HG02588 (cell line): ENCODE measurements around the gene RAD54L.

Experiments
- ATAC-seq: cut with Tn5 transposase; IDR thresholded peaks from one replicate; pipeline ENCODE4 v1.9.1; 2021; ENCODE audit warnings: mild to moderate bottlenecking, moderate library complexity; ENCODE audit not compliant: unreplicated experiment

RAD54L gene

DNA sequence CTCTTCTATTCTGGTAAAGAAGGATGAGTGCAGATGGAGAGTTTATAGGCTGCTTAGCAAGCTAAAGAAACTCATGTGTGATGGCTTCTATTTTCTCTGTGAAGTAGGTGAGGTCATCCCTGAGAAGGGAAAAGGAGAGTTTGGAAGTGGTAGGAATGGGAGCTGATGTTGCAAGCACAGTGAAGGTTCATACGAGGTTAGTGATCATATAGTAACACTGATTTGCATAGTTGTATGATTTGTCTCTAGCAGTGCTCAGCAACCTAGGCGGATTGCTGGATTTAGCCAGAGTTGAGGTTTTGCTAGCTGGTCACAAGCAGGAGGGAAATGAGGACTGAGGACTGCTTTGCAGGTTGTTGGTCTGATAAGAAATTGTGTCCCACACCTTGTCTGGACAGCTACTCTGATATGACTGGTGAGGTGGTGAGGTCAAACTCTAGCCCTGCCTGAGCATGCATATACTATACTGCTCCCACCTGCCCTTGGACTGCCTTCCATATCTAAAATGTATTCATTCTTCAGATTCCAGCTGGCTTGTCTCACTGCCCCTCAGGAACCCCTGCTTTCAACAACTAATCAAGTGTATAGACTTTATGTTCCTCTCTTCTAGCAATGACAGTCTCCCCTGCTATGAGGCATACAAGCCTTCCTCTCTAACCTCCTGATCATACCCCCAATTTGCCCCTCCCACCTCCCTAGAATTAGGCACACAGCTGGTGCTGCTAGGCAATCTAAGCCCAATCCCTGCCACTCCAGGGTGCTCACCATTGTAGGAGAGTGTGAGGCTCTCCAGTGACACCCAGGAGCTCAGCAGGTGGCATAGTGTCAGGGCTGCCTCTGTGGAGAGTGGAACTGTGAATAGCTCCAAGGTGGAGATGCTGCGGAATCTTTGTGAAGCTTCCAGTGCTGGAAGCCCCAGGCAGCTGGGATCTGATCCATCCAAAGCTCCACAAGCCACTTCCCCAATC, 37.3 kb downstream of the RAD54L start:
- ATAC-seq: no peak

DNA sequence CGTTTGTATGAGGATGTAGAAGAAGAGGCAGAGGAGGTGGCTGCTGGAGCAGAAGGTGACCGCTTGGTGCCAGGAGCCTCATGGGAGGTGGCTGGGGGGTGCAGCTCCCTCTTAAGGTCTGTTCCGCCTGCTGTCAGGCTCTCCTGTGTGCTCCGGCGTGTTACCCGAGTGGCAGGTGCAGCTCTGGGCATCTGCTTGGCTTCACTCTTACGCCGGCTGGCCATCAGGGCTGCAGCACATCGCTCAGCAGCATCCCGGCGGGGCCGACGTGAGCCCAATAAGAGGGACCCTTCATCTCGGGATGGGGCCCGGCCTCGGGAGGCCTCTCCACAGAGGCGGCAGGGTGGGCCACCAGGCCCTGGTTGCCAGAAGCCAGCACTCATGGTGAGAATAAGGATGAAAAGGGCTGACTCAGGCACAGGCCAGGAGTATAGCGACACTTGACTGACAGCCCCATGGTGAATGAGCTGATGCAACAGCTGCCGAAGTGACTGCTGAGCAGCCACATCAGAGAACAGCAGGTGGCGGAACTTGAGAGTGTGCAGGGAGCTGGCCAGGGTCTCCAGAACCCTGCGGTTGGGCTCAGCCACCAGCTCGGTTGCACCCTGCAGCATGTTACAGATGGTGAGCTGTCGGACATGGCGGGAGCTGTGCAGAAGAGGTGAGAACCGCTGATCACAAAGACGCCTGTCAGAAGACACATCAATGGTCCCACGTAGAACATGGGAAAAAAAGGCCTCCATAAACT, 38.3 kb downstream of the RAD54L start:
- ATAC-seq: no peak

DNA sequence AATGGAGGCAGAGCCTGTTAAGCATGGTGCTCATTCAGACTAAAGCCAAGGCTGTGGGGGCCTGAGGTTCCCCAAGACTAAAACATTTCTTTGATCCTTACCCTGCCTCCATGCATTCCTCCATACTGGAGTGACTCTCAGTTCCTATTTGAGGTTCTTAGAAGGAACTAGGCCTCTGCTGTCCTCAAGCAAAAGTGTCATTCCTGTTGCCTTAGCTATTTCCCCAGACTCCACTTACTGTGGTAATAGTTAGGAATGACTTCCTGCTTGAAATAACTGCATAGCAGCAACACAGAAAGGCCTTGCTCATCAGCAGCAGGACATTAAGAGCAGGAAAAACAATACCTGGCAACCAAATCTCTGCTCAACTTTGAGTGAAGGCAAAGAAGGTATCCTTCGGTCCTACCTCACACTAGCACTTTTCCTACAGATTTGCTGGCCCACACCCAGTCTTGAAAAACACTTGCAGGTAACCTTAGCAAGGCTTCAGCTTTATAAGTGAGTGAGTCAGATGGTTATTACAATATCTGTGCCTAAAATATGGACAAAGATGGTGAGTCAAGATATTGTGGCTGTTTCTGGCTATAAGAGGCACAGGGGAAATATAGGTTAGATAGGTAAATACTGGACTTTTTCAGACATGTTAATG, 41.0 kb downstream of the RAD54L start:
- ATAC-seq: no peak

DNA sequence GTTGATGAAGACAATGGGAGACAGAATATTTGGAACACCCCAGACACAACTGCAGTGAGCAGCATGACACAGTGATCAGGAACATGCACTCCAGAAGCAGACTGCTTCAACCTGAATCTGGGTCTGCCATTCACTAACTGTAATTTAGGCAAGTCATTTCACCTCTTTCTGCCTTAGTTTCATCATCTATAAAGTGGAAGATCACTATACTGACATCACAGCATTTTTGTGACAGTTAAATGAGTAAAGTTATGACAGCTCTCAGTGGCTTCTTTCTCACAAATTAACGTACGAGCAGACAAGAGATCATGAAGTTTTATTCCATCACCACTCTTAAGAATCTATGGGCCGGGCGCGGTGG, 41.6 kb downstream of the RAD54L start:
- ATAC-seq: no peak

DNA sequence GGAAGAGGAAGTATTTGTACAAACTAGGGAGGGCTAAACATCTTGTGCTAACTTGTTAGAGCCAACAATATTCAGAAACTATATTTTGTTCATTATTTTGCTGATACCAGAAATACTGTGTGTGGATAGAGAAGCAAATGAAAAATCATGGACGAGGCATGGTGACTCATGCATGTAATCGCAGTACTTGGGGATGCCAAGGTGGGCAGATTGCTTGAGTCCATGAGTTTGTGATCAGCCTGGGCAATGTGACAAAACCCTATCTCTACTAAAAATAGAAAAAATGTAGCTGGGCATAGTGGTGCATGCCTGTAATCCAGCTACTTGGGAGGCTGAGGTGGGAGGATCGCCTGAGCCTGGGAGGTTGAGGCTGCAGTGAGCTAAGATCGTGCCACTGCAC, 42.4 kb downstream of the RAD54L start:
- no peak for ATAC-seq

DNA sequence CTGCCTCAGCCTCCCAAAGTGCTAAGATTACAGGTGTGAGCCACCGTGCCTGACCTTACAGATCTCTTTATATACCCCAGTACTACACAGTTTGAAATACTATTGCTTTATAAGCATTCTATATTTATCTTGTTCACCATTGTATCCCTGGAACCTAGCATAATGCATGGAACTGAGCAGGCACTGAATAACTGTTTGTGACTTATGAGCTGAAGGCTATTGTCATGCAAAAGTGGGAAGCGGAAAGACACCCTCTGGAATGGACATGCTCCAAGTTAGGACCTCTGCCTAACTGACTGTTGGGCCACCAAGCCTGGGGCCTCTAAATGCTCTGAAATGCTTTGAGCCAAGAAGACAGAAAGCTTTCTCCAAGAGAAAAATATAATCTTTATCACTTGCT, 47.7 kb downstream of the RAD54L start:
- no peak for ATAC-seq

DNA sequence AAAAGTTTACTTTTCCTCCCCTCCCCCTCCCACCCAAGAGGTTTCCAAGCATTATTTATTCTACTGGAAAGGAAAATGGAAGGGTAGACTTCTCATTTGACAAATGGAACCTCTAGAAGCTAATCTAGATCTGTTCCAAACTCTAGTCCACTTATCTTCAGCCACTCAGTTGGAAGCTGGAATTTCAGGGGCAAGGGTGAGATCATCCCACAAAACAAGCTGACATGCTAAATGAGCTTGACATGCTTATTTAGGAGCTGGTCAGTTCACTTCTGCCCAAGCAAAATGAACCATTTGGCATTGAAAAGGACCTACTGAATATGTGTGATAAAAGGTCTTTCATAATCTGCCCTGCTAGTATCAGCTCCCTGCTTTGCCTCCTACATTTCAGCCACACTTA, 50.8 kb downstream of the RAD54L start:
- ATAC-seq: no peak

DNA sequence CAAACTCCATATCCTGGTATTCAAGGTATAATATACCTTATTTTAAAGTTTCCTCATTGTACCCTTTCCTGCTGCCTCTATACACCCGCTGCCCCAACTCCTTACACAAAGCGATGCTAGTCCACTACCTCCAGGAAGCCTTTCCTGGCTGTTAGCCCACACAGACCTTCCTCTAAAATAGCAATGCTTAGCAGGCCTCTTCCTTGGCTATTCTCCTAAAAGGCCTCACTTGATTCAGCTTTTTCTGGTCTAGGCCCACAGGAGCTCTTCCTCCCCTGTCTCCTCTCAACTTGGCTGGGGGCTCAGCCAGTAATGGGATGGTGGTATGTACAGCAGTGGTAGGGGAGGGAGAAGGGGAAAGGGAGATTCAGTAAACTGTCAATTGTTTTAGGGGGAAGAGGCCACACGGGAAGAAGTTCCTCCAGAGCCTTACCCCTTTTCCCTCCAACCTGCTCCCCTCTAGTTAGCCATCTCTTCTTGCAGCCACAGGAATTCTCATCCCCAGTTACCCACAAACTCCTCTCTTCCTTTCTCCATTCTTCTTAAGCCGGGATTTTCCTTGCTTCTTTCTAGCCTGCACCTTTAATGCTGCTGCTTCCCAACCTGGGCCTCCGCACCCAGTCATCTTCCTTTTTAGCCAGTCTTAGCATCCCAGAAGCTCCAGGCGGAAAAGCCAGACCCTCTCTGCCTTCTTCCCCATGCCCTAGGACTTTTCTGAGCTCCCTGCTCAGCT, 53.3 kb downstream of the RAD54L start:
- no peak for ATAC-seq

DNA sequence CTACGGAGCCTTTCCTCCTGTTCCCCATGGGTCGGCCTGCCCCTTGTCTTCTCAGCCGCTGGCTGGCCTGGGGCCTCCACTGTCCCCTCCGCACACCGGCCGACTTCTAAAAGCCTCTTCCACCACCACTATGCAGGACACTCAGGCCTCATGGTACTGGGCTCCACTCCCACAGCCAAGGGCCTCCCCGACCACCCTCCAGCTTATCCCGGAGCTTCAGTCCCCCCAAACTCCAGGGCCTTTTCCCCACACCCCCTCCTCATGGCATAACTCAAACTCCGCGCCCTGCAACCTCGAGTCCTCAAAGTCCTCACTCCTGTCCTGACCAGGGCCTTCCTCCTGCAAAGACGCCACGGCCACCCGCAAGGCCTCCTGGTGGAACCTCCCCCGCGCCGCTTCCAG, 53.8 kb downstream of the RAD54L start:
- no peak for ATAC-seq

DNA sequence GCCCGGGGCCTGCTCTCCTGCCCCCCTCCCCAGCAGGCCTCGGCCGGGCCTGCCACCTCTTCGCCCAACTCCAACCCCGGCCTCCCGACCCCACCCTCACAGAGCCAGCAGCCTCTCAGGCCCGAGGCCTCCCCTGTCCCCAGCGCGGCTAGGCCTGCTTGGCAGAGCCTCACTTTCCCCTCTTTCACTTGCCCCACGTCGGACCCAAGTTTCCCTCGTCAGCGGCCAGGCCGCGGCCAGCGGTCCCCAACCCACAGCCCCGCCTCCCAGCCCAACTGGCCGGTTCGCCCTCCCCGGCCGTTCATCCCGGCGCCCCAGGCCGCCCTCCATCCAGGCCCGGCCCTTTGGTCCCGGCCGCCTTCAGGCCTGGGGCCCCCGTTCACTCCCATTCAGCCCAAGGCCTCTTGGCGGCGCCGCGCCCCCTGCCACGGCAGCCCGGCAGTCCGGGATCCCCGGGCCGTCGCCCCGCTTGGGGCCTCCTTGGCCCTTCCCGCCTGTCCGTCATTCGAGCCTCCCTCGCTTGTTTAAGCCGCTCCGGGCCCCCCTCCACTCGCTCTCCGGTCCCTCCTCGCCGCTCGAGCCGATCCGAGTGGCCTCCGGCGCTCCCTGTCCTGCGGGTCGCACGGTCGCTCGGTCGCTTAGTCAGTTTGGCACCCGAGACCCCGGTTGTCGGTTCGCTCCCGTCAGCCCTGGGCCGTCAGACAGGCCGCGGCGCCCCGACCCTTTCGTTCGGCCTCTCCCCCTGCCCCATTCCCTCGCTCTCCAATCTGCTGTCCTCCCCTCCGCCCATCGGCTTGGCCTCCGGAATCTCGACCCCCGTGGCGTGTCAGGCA, 54.5 kb downstream of the RAD54L start:
- ATAC-seq: peak; percentile 32

DNA sequence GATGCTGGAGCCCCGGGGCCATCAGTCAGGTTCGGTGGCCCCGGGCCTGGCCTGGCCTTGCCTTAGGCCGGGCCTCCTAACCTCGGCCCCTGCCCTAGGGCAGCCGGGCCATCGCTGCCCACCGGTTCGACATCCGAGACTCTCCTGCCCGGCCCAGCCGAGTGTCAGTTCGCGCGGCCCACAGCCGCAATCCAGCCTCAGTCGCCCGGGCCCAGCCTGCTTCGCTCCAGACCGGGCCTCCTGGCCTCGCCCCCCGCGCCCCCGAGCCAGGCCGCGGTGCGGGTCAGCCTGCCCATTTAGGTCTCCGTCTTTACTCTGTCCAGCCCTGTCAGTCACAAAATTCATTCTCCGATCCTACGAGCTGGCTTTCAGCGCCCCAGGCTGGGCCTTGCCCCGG, 55.1 kb downstream of the RAD54L start:
- ATAC-seq: peak; percentile 10

DNA sequence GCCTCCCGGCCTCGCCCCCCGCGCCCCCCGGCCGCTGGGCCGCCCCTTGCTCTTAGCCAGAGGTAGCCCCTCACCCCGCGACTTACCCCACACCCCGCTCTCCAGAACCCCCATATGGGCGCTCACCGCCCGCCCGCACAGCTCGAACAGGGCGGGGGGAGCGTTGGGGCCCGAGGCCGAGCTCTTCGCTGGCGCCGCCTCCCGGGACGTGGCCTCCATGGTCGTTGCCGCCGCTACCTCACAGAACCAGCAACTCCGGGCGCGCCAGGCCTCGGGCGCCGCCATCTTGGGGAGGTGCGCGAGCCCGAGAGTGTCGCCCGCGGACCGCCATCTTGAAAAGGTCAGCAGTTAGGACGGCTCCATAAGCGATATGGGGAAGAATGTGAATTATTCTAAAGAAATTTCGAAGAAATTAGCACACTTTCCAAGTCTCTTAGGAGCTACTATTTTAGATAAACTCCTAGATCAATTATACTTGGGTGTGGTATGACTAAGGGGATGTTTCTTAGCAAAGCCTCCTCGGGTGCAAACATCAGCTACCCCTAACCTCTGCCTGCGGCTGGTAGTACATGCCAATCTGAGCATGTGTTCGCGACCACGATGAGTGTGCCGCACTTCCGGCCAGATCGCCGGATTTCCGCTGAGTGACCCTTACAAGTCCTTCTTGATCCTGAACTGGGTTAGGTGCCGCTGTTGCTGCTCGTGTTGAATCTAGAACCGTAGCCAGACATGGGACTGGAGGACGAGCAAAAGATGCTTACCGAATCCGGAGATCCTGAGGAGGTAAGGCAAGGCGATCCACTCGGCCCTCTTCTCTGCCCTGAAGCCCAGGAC, 55.7 kb downstream of the RAD54L start, which contains the start of the genes LRRC41 and UQCRH:
LRRC41 (minus strand) TSS at position 579 of the 834 bp plus-strand sequence; CDS start at position 285, 294 bp downstream.
UQCRH (plus strand) TSS at position 661 of the 834 bp plus-strand sequence; CDS start at position 730, 69 bp downstream.
- peak; percentile 74 for ATAC-seq

DNA sequence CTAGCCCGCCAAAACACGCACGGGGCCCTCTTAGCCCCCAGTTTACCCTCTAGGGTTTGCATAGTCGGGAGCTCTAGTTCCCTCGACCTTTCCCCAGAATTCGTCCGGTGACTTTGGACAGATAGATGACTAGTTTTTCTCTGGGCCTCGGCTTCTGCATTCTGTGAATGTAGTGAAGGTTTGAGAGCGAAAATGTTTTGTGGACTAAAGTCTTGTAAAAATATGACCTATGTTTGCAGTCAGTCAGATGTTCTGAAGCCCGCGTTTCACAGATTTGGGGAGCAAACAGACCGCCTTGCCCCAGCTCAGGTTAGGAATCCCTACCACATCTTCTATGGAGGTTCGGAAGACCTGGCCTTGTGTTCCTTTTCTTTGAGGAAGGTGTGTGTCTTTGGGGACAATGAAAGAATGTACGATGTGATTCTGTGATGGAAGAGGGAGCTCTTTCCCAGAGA, 56.3 kb downstream of the RAD54L start:
- no peak for ATAC-seq

DNA sequence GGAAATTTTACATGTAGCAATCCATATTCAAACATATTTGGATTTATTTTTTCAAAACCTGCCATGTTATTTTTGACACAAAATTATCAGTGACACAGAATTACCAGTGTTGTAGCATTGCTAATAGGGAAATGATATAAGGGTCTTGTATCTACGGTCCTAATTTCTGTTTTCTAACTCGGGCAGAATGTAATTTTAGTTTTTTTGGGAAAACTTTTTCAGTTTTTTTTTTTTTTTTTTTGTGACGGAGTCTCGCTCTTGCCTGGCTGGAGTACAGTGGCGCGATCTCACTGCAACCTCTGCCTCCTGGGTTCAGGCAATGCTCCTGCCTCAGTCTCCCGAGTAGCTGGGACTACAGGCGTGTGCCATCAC, 58.6 kb downstream of the RAD54L start:
- ATAC-seq: no peak

DNA sequence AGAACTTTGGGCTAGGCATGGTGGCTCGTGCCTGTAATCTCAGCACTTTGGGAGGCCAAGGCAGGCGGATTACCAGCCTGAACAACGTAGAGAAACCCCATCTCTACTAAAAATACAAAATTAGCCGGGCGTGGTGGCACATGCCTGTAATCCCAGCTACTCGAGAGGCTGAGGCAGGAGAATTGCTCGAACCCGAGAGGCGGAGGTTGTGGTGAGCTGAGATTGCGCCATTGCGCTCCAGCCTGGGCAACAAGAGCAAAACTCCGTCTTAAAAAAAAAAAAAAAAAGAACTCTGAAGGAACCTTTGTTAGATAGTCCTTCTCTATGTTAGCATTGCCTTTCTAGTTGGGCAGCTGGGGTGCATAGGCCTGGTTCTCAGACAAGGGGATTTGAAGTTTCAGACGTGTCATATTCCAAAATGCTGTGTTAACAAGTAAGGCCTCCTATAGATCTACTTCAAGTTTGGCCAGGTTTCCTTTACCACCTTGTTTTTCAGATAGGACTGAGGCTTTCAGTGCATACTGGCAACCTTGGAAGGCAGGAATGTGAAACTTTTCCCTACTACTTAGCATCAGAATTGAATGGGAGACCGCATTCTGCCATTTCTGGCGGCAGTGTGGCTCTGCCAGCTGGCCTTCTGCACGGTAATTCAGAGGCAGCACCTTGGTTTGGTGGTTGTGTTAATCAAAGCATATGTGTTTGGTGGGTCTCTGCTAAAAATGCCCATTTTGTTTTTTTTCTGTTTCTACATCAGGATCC, 62.0 kb downstream of the RAD54L start:
- no peak for ATAC-seq

DNA sequence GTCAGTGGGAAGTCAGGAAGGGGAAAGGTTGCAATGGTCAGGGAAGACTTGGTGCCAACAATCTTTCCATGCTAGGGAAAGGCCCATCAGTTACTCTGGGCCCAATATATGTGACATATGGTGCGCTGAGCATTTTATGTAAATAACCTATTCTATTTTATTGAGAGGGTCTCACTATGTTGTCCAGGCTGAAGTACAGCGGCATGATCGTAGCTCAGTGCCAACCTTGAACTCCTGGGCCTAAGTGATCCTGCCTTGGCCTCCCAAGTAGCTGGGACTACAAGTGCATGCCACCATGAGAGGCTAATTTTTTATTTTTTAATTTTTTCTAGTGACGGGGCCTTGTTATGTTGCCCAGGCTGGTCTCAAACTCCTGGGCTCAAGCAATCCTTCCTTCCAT, 62.8 kb downstream of the RAD54L start:
- ATAC-seq: no peak

DNA sequence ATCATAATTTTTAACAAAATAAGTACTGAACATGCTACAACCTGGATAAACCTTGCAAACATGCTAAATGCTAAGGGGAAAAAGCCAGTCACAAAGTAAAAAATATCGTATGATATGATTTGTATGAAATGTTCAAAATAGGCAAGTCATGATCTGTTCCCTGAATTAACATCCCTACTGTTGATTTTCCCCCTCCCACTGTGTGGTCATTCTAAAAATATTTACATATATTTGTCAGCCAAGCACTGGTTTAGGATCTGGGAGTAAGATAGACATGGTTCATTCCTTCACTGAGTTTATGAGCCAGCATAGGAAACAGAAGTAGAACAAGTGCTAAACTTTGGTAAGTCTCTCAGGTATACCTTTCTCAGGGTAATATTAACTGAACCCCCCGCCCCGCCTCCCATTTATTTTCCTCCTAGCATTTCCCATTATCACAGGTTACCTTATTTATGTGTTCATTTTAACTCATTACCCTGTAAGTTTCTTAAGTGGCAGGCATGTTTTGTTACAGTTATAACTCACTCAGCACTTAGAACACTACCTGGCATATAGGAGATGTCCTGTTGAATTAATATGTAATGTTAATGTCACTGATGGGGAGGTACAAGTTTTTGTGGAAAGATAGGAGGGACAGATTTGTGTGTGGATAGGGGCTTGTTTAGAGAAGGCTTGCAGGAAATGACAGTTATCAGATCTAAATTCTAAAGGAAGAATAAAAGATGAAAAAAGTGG, 68.3 kb downstream of the RAD54L start:
- no peak for ATAC-seq
